ENCODE results near the gene CD63.

The CD63 gene

DNA sequence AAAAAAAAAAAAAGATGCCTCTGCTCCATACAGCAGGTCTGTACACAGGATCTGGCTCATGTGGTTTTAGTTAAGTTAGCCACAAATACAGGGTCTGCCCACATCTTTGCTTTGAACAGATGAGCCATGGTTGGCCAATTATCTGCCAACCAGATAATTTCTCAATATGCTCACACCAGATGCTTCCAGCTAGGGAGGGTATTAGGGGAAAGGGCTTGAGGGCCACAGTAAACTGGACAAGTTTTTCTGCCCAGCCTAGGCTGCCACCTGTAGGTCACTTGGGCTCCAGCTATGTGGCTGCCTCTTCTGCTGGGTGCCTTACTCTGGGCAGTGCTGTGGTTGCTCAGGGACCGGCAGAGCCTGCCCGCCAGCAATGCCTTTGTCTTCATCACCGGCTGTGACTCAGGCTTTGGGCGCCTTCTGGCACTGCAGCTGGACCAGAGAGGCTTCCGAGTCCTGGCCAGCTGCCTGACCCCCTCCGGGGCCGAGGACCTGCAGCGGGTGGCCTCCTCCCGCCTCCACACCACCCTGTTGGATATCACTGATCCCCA, 7.8 kb downstream of the CD63 start:
- no peak for DNase-seq (ENCODE audit: low read depth)

DNA sequence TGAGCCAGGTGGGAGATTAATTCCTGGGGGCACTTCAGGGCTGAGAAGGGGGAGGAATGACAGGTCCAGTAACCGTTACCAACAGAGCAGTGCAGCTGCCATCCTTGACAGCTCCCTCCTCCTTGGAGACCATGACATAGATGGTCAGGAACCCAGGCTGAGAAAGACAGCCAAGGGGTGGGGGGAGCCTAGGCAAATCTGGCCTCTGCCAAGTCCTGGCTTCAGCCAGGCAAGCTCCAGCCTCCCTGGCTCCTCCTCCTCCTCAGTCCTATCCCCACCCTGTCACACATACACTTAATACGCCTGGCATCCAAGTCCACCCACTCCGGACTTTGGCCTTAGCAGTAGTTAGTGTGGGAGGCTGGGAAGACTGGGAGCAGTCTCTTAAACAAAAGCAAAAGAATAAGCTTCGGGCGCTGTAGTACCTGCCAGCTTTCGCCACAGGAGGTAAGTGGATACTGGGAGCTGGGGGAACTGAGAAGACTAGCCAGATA, 8.7 kb downstream of the CD63 start, which contains the start of gene RDH5:
RDH5 (plus strand) TSS at position 323 of the 494 bp plus-strand sequence. CDS start 792 bp downstream, outside the sequence.
- no peak for DNase-seq (ENCODE audit: low read depth)

DNA sequence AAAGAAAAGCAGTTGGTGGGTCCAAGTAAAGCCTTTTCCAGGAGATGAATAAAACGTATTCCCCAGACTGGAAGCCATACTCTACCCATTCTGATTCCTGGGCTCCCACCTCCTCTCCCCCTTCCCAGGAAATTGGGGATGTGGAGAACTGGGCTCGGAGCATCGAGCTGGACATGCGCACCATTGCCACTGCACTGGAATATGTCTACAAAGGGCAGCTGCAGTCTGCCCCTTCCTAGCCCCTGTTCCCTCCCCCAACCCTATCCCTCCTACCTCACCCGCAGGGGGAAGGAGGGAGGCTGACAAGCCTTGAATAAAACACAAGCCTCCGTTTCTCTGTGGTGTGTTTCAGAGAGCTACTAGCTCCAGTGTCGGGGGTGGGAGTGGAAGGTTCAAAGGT, 9.4 kb downstream of the CD63 start:
- no peak for DNase-seq (ENCODE audit: low read depth)

DNA sequence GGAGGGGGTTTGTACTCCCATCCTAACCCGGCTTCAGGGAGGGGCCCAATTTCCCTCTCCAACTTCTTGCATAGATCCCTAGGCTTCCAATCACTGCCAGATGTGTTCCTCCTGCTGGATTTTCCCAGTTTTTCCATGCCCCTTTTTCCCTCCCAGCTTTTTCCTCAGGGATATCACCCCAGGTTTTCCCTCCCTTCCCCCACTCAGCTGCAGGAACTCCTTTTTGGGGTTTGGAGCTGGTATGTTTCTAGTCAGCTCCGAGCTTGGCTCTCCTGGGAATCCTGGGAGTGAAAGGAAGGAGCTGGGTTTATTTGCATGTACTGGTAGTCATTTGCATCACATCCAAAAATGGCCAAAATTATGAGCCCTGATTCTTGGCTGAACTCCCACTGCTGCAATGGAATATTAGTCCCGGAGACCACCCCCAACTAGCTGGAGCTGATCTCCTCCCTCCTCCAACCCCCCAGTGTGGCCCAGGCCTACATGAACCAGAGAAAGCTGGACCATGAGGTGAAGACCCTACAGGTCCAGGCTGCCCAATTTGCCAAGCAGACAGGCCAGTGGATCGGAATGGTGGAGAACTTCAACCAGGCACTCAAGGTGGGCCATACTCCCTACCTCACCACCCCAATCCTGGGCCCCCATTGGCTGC, 10.1 kb downstream of the CD63 start:
- DNase-seq (ENCODE audit: low read depth), result no peak

DNA sequence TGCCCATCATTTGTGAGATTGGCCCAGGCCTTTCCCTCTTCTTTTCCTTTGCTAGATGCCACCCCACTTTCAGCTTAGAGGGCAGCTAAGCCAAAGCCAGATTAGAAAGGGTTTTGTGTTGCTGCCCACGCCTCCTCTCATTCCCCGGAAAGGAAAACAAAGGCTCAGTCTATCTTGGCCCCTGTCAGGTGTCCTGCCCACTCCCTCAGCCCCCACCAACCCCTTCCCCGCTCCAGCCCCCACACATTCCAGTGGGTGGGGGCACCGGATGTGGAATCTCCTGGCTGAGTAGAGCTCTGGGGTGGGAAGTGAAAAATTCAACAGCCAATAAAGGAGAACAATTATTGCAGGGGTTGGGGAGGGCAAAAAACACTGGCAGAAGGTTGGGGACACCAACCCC, 10.8 kb downstream of the CD63 start:
- no peak for DNase-seq (ENCODE audit: low read depth)

DNA sequence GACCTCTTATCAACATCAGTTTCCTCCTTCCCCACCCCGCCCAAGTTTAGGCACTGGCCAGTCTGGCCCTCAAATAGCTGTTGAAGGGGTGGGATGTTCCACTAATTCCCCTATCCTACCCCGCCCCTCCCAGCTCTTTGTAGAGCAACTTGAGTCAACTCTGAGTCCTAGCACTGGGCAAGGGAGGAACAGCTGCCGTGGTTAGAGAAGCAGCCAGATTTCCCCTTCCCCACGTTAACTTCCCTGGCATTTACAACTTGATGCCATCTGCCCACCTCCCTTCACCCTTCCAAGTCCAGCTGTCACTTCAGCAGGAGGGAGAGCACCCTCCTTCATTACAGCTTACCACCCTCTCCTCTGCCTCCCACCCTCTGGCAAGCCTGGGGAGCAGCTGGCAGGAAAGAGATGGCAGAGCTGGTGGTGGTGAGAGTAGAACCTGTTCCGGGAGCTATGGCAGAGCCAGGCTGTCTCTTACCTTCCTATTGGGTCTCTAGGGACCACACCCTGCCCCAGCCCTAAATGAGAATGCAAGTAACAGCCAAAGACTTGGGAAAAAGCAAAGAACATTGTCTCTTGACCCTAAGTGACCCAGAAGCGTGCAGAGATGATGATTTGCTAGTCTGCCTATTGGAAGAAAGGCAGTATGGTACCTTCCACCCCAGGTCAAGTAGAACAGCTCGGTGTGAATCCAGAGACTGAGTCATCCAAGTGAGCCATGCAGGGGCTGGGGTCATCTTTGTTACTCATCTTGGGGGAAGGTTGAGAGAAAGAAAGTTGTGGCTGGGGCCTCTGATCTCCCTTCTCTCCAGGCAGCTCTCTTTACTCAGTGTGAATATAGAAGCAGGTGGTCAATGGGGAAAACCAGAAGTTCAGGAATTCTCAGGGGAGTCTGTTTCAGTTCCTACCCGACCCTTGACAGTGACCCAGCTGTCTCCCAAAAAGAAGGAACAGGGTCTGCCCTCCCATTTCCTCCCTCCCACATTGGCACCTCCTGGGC, 11.5 kb downstream of the CD63 start:
- DNase-seq (ENCODE audit: low read depth), result no peak

DNA sequence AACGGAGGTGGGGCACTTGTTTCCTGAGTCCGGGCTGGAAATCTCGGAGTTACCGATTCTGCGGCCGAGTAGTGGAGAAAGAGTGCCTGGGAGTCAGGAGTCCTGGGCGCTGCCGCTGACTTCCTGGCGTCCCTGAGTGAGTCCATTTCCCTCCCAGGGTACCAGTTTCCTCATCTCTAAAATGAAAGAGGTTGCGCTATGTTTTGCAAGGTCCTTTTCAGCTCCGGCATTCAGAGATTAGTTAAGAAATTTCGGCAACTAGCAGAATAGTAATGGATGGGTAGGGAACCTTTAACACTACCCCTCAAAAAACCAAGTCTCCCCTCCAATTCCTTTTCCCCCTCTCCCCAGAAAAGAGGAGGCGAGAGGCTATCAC, 12.2 kb downstream of the CD63 start:
- no peak for DNase-seq (ENCODE audit: low read depth)

DNA sequence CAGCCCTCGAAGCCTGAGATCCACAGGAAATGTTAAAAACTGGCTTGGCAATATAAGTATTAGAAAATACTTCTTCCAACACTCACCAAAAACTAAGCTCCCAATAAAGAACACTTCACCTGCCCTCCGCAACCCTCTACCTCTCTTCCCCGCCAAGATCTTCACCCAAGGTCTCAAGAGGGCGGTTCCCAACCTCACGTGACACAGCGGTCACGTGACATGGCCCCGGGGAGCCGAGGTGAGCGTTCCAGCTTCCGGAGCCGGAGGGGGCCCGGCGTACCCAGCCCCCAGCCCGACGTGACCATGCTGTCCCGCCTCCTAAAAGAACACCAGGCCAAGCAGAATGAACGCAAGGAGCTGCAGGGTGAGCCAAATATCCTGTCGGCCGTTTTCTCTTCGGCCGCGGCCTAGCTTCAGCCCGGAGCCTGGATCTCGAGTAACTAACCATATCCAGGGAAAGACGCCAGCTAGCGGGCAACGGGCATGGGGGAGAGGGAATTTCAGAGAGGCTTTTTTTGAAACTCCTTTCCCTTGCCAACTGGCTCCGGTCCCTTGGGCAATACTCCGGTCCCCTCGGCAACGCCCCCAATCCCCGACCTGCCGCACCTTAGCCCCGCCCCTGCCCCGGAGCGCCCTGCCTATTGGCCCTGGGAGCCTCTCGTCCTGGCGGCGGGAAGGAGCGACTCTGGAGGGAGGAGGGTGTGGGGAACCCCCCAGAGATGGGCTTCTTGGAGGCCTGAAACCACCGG, 12.8 kb downstream of the CD63 start, which contains the start of gene BLOC1S1:
BLOC1S1 (plus strand) TSS at position 214 of the 749 bp plus-strand sequence; CDS start at position 220, 6 bp downstream.
- DNase-seq (ENCODE audit: low read depth), result peak; percentile 84

DNA sequence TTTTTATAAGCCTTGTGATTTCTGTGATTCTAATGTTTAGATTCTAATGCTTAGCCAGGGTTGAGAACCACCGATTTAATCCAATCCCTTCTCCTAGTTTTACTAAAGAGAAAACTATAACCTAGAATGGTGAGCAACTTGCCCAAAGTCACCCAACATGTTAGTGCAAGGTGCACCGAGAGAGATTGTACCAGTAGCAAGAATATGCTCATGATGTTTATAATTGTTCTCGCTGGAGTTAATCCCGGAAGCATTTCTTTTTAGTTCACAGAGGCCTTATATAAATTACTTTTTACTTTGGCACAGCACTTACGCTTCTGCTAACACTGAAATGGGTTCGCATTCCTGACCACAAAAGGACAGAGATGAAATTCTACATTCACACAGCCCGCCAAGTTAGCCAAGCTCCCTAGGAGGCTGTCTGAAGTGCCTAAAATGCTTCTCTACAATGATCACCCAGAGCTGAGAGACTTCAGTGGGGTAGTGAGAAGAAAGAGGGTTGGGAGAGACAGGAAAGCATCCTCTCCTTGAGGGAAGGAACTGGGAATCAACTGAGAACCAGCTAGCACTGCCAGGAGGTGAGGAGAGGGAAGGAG, 13.5 kb downstream of the CD63 start:
- DNase-seq (ENCODE audit: low read depth), result no peak

DNA sequence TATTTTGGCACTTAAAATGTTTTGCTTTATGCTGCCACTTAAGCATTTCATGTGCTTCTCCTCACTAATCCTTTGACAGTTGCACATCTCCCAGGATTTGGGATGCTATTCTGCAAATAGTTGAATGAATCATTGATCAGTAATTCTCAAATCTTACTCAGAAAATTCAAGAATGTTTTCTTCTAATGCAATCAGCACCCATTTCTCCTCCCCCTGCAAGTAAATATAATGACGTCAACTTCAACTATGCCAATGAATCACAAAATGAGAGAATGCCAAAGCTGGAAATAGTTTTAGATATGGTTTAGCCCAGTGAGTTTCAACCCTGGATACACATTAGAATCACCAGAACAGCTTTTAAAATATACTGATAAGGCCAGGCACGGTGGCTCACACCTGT, 15.1 kb downstream of the CD63 start:
- no peak for DNase-seq (ENCODE audit: low read depth)

DNA sequence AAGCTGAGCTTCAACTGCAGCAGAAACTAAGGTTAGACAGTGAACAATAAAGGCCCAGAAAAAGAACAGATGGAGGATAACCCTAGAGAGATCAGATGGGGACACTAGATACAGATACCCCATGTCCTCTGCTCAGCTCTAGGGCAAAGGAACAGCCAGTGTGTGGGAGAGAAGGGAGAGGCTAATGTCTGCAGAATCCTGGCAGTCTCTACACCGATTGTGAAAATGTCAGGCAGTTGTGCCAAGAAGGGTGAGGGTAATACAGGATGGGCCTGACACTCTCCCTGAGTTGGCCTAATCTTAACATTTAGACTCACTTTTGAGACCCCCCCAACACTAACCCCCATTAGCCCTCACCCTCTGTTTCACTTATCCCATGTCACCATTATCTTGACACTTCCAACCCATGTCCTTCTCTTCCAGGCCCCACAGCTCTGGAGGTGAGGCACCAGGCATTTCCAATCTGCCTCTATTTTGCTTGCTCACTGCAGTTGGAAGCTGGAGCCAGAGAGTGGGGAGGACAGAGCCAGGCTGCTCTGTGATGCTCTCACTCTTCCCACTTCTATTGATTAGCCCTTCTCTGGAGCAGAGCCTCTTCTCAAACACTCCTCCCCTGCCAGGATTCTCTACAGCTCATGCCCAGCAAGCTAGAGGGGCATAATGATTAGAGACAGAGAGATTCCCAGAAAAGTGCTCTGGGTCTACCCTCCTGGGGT, 16.0 kb downstream of the CD63 start:
- DNase-seq (ENCODE audit: low read depth), result no peak

DNA sequence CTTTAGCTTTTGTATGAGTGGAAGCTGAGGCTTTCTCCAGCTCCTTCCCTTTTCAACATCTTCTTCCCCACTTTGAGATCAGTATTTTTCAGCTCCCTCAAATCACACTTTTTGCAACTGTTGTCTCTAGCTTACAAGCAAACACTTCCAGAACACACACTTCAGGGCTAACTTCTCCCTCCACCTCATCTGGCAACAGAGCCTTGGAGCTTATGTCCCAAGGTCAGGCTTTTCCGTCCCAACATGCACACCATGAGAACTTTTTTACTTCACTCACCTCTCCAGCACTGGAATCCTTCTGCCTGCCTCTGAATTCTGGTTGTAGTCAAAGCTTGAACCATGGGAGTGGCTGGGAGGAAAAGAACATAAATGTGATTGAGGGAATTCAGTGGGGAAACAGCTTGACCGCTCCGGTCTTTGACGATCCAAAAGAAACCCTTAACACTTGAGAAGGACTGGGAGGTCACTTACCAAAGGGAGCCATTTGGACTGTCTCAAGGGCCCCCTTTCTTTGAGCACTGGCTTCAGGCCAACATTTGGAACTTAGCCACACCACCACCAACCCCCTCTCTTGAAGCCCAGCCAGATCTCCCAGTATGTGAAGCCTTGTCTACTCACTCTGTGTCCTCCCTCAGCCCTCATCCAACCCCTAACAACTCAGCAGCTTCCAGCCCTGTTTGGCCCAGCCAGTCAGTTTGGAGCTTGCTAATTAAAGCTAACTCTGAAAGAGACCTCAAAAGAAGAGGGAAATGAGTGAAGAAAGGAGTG, 16.8 kb downstream of the CD63 start:
- no peak for DNase-seq (ENCODE audit: low read depth)

DNA sequence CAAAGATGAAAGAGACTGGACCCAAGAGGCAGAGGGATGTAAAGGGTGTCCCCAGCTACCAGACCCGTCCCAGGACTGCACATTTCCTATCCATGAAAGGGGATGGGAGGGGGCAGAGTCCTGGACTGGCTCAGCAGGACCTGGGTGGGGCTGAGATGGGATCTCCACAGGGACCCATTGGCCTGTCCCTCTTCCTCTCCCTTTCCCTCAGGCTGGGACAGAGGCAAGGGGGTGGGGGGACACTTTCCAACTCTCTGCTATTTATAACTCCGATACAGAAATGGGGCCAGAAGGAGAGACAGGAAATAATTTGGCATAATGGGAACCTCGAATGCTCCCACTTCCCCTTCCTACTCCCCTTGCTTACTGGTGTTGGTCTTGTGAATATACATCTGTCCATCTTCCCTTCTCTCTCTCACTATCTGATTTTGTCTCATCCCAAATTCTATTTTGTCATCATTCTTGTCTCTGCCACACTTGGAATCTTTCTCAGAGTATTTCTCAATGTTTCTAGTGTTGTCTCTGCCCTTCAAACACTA, 20.0 kb downstream of the CD63 start:
- DNase-seq (ENCODE audit: low read depth), result no peak

DNA sequence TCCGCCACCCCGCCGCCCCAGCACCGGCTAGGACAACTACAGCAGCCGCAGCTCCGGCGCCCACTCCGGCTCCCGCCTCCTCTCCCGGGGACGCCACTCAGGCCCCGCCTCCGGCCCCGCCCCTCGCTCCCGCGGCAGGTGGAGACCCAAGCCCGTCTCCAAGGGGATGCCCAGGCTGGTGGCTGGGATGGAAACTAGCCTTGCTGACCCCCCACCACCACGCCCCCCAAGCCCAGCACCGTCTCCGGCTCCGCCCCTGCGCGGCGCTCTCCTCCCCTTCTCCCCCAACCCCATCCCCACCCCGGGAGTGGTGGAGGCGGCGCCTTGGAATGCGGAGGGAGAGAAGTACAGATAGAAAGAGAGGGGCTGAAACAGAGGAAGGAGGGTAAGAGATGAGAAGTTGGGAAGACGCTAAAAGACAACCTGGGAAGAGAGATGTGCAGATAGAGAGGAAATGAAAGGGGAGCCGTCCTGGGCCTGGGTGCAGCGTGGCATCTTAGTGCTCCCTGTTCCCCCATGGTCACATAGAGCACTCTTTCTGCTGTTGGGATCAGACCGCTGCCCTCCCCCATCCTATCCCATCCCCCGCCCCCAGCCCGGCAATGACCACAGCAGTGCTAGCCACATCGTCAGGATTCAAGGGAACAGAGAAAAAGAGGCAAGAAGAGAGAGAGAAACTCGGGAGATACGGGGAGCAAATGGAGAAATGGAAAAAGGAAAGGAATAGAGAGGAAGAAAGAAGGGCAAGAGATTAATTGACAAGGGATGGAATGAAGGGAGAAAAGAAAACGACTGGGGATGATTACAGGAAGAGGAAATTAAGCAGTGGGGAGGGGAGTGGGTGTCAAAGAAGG, 20.7 kb downstream of the CD63 start, which contains the start of gene ITGA7:
ITGA7 (minus strand) TSS at position 64 of the 854 bp plus-strand sequence. CDS start 222 bp downstream, outside the sequence.
- no peak for DNase-seq (ENCODE audit: low read depth)

DNA sequence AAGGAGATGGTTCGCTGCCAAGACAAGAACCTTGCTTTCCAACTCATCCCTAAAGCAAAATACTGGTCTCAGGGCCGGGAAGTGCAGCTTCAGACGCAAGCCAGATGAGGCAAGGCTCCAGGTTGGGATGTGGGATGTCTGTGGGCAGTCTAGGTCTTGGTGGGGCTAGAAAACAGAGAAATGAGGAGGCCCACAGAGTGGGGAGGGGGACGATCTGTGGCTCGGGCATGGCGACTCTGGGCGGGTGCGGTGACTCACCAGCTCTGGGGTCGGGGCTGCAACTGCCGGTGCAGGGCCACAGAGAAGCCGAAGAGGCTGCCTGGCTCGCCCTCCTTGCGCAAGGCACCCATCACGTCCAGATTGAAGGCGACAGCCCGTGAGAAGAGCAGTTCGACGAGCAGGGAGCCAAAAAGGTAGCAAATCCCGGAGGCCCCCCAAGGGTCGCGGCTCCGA, 21.6 kb downstream of the CD63 start:
- no peak for DNase-seq (ENCODE audit: low read depth)

DNA sequence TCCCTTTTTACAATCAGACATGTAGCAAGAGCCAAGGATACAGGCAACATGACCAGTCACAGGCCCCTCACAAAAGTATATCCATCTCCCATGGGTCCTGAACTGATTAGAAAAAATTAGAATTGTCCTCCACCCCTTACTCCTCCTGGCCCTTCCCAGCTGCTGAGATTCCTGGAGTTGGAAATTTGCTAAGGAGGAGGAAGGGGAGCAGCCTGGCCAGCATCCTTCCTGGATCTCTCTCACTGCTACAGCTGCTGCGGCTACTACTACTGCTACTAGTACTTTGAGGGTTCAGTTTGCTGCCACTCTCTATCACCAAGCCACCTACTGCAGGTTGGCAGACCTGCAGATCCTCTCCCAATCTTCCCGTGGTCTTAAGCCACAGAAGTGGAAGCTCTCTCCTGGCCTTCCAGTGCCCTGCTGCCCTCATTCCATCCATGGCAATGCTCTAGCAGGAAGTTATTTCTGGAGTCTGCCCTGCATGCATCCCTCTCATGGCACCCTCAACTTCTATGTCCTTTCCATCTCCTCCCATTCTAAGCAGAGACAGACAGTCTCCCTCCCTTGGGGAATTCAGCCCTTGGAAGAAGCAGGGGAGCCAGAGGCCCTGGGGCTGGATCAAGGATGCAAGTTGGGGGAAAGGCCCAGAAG, 22.1 kb downstream of the CD63 start:
- no peak for DNase-seq (ENCODE audit: low read depth)

DNA sequence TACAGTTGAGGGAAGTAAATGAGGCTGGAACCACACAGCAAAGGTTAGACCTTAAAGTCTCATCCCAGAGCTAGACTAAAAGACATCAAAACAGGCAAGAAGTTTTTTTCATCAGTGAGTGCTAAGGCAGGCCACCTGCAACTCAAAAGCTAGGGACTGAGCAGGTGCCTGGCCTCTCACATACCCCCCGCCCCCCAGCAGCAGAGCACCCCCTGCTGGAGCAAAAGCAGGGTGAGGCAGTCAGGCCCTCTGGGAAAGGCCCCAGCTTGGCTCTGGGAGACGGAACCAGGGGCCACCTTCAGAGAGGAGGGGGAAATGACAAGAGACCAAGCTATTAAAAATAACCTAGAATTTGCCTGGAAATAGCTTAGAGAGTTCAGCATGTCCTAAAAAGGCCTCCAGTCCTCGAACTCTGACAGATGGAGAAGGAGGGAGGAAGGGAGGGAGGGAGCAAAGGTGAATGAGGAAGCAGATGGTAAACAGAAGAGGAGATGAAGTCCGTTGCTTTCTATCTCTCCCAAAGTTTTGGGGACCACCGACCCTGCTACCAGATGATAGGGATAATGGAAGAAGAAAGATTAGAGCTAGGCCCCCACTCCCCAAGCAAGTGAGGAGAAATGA, 22.9 kb downstream of the CD63 start:
- no peak for DNase-seq (ENCODE audit: low read depth)
